ENCODE data around the gene DUSP28. TPM values are rescaled to one million over a fixed set of nuclear protein-coding genes. Genes with fewer than 3 reads are reported as not detected.

The DUSP28 gene
- total and polyA plus RNA-seq, 2 of the 13 experiments (the other 11 are each of a cell fraction or from before 2014, with no cell fraction given) = 5.2 to 8.6 TPM

- TF ChIP-seq E2F5 (CRISPR knock-in tag; conservative IDR thresholded peaks at IDR 0.05) (no peak), ZNF589 (CRISPR knock-in tag; conservative IDR thresholded peaks at IDR 0.05) (no peak), SMAD9 (CRISPR knock-in tag; IDR thresholded peaks at IDR 0.05) (no peak), NCOA2 (CRISPR knock-in tag; IDR thresholded peaks at IDR 0.05) (no peak), MAFG (CRISPR knock-in tag; IDR thresholded peaks at IDR 0.05) (no peak), POLR2AphosphoS2 (IDR thresholded peaks at IDR 0.05; ENCODE audit: low read depth, low read length) (no peak), AKNA (CRISPR knock-in tag; IDR thresholded peaks at IDR 0.05; ENCODE audit: borderline replicate concordance) (no peak), RFX3 (CRISPR knock-in tag; IDR thresholded peaks at IDR 0.05) (0 out of 2 replicates have a peak, but pooled peaks have one; percentile 41), IKZF1 (IDR thresholded peaks at IDR 0.05) (no peak), ZNF546 (CRISPR knock-in tag; conservative IDR thresholded peaks at IDR 0.05) (no peak), FOSL2 (CRISPR knock-in tag; IDR thresholded peaks at IDR 0.05) (peak; percentile 68), AHR (CRISPR knock-in tag; IDR thresholded peaks at IDR 0.05) (peak; percentile 84; the same call in 1 of the 2 replicates), IRF9 (CRISPR knock-in tag; IDR thresholded peaks at IDR 0.05; ENCODE audit: borderline replicate concordance) (no peak), FOXK1 (CRISPR knock-in tag; IDR thresholded peaks at IDR 0.05; ENCODE audit: borderline replicate concordance, low read depth) (peak; percentile 42; the same call in 1 of the 2 replicates), TRIM24 (CRISPR knock-in tag; IDR thresholded peaks at IDR 0.05) (no peak), STAT6 (CRISPR knock-in tag; IDR thresholded peaks at IDR 0.05; ENCODE audit: borderline replicate concordance) (no peak), ISL2 (CRISPR knock-in tag; IDR thresholded peaks at IDR 0.05) (no peak), POLR2AphosphoS5 (IDR thresholded peaks at IDR 0.05; ENCODE audit: low read depth, low read length) (no peak), RXRB (CRISPR knock-in tag; IDR thresholded peaks at IDR 0.05; ENCODE audit: borderline replicate concordance) (peak; percentile 44; the same call in 1 of the 2 replicates), ZNF746 (CRISPR knock-in tag; IDR thresholded peaks at IDR 0.05) (no peak), SRSF9 (IDR thresholded peaks at IDR 0.05; ENCODE audit: borderline replicate concordance, insufficient read depth, low read depth, low read length, poor library complexity, severe bottlenecking) (no peak)
Measured at GRCh38 chr2:240513549-240514287, 46.4 kb upstream of the DUSP28 start (continued).
